ENCODE data around the gene MOB3C.

- TF ChIP-seq POLR2A (IDR thresholded peaks at IDR 0.05) (no peak), CTCF (IDR thresholded peaks at IDR 0.05) (no peak)
Observed at GRCh38 chr1:46599059-46599970, 17.3 kb downstream of the MOB3C start.
